GM23248 (cell line): ENCODE results near the gene OLA1.

Source experiments
- EZH2 ChIP-seq: fragments of 200-600 bp; sonication (generic); IDR thresholded peaks from 2 replicates; pipeline ENCODE4 v1.6.1; 2018; ENCODE audit warnings: antibody characterized with exemption, mild to moderate bottlenecking; ENCODE audit not compliant: insufficient read depth, poor library complexity, severe bottlenecking
- EZH2phosphoT487 ChIP-seq: fragments of 200-600 bp; sonication (generic); IDR thresholded peaks from 2 replicates; pipeline ENCODE4 v1.6.1; 2018; ENCODE audit warnings: antibody characterized with exemption, moderate library complexity, mild to moderate bottlenecking, low read depth; ENCODE audit not compliant: insufficient read depth

DNA sequence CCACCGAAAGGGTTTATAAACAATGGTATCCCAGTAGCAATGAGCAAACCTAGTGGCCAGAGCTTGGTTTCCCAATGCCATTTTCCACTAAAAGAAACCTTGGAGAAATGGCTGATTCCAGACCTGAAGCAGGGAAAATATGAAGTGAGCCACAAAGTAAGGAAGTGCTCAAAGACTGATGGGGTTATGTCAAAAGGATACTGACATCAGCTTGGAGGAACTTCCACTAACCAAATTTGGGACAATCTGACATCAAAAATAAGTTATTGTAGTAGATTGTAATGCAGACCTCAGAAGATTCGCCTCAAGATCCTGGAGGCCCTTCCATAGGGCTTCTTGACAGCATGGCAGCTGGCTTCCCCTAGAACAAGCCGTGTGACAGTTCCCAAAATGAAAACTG, 203.8 kb downstream of the OLA1 start:
- TF ChIP-seq EZH2 (no peak), EZH2phosphoT487 (no peak)
